Measurements from ENCODE around the gene BDNF. TPM values are rescaled to one million over a fixed set of nuclear protein-coding genes. Genes with fewer than 3 reads are reported as not detected.

Gene BDNF
- total RNA-seq, 1 donor from 2014 or later: 3.1 TPM

- no peak for TF ChIP-seq CTCF (IDR thresholded peaks at IDR 0.05; ENCODE audit: borderline replicate concordance)
- DNase-seq: no peak
- Histone ChIP-seq H3K4me3 (no peak overlapping the region), H3K27me3 (ENCODE audit: low read depth) (peaks cover 92% of the 10 kb centered on the region), H3K27ac (replicated peaks) (no peak overlapping the region), H3K4me1 (peaks cover 17% of the 10 kb centered on the region), H3K36me3 (no peaks in the 10 kb centered on the region), H3K9me3 (replicated peaks) (no peaks in the 10 kb centered on the region)
- intact Hi-C loops (cut with micrococcal nuclease): no loop called here
These were observed 16.6 kb upstream of the BDNF start for GRCh38 chr11:27716835-27717234.

DNA sequence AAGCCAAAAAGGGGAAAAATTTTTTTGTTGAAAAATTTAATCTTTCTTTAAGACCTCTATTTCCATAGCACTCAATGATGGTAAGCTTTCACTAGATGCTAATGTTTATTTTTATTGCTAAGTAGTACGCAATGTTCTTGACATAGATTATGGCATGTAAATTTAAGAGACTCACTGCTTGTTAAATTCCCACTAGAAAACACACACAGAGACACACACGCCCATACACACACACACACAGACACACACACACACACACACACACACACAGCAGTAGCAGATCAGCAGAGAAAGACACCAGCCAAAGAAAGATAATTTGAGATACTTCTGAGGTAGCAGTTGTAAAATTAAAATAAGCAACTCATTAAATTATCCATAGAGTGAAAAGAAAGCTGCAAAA, 16.0 kb upstream of the BDNF start:
- no peak overlapping the region for H3K27ac ChIP-seq (replicated peaks)
- DNase-seq: no peak
- peaks cover 14% of the 10 kb centered on the region for H3K4me1 ChIP-seq
- H3K9me3 ChIP-seq (replicated peaks): no peaks in the 10 kb centered on the region
- no peaks in the 10 kb centered on the region for H3K36me3 ChIP-seq
- H3K27me3 ChIP-seq (ENCODE audit: low read depth): peaks cover 92% of the 10 kb centered on the region
- H3K4me3 ChIP-seq: no peak overlapping the region
- TF ChIP-seq CTCF (IDR thresholded peaks at IDR 0.05; ENCODE audit: borderline replicate concordance): no peak
- intact Hi-C loops (cut with micrococcal nuclease): no loop called here

- no peak for TF ChIP-seq CTCF (IDR thresholded peaks at IDR 0.05; ENCODE audit: borderline replicate concordance)
- no peaks in the 10 kb centered on the region for H3K4me1 ChIP-seq
- DNase-seq: no peak
- intact Hi-C loops (cut with micrococcal nuclease): no loop called here
- no peaks in the 10 kb centered on the region for H3K9me3 ChIP-seq (replicated peaks)
- H3K36me3 ChIP-seq: no peaks in the 10 kb centered on the region
- peaks cover 59% of the 10 kb centered on the region for H3K27me3 ChIP-seq (ENCODE audit: low read depth)
- no peak overlapping the region for H3K27ac ChIP-seq (replicated peaks)
- H3K4me3 ChIP-seq: no peak overlapping the region
These were observed 11.5 kb upstream of the BDNF start for GRCh38 chr11:27711725-27712124.

DNA sequence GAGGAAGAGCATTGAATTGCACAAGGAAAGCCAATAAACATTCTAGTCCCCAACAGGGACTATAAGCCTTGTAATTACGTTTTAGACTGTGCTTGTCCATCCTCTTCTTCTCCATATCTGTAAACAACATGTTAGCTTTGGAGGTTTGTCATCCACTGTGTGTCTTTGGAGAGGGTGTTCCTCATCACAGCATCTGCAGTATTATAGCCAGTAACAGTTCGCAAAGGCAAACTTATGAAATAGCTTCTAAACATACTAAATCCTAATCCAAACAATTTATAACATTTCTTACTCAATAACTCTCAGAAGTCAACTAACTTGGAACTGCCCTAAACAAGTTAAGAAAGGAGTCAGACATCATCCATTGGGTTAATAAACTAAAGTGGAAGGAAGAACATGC, 10.3 kb upstream of the BDNF start:
- intact Hi-C loops (cut with micrococcal nuclease): no loop called here
- no peaks in the 10 kb centered on the region for H3K36me3 ChIP-seq
- no peak for TF ChIP-seq CTCF (IDR thresholded peaks at IDR 0.05; ENCODE audit: borderline replicate concordance)
- H3K9me3 ChIP-seq (replicated peaks): no peaks in the 10 kb centered on the region
- no peak for DNase-seq
- H3K4me1 ChIP-seq: no peaks in the 10 kb centered on the region
- no peak overlapping the region for H3K4me3 ChIP-seq
- H3K27me3 ChIP-seq (ENCODE audit: low read depth): peaks cover 52% of the 10 kb centered on the region
- H3K27ac ChIP-seq (replicated peaks): no peak overlapping the region

GRCh38 chr11:27707676-27708075, 7.4 kb upstream of the BDNF start:
- Histone ChIP-seq H3K27ac (replicated peaks) (no peak overlapping the region), H3K27me3 (ENCODE audit: low read depth) (peaks cover 23% of the 10 kb centered on the region), H3K36me3 (no peaks in the 10 kb centered on the region), H3K9me3 (replicated peaks) (no peaks in the 10 kb centered on the region), H3K4me1 (no peaks in the 10 kb centered on the region), H3K4me3 (no peak overlapping the region)
- no peak for TF ChIP-seq CTCF (IDR thresholded peaks at IDR 0.05; ENCODE audit: borderline replicate concordance)
- DNase-seq: no peak
- intact Hi-C loops (cut with micrococcal nuclease): loop anchor here (10.0 kb wide), 1 partner anchor 987 kb away; no protein-coding TSS in a partner anchor
